KOPT-K1 (cell line): ENCODE measurements around the gene IMPA2.

Source experiments
- H3K27ac ChIP-seq: fragments of 200-600 bp; sonication (generic); 2 replicates; pipeline ENCODE4 v1.5.1; 2016; ENCODE audit warnings: antibody characterized with exemption, mild to moderate bottlenecking, low read depth, low read length; ENCODE audit not compliant: poor library complexity, severe bottlenecking
- H3K36me3 ChIP-seq: fragments of 200-600 bp; sonication (generic); 2 replicates; pipeline ENCODE4 v1.5.1; 2017; ENCODE audit warnings: antibody characterized with exemption, mild to moderate bottlenecking, low read length, moderate library complexity; ENCODE audit not compliant: insufficient read depth
- H3K9me3 ChIP-seq: fragments of 200-600 bp; sonication (generic); 2 replicates; pipeline ENCODE4 v1.5.1; 2017; ENCODE audit warnings: antibody characterized with exemption, low read length, mild to moderate bottlenecking; ENCODE audit not compliant: insufficient read depth, poor library complexity, severe bottlenecking

IMPA2 gene

GRCh38 chr18:11991021-11991795, 9.9 kb downstream of the IMPA2 start:
- H3K36me3 ChIP-seq: no peaks in the 10 kb centered on the region
- no peaks in the 10 kb centered on the region for H3K9me3 ChIP-seq
- no peak overlapping the region for H3K27ac ChIP-seq

- H3K27ac ChIP-seq: no peak overlapping the region
- H3K36me3 ChIP-seq: no peaks in the 10 kb centered on the region
- no peaks in the 10 kb centered on the region for H3K9me3 ChIP-seq
Observed at GRCh38 chr18:11992096-11992790, 10.9 kb downstream of the IMPA2 start.

- Histone ChIP-seq H3K36me3 (no peaks in the 10 kb centered on the region), H3K27ac (no peak overlapping the region), H3K9me3 (no peaks in the 10 kb centered on the region)
Observed at GRCh38 chr18:11993264-11993916, 12.1 kb downstream of the IMPA2 start.

GRCh38 chr18:11994336-11994702, 13.0 kb downstream of the IMPA2 start:
- no peaks in the 10 kb centered on the region for H3K36me3 ChIP-seq
- no peak overlapping the region for H3K27ac ChIP-seq
- H3K9me3 ChIP-seq: no peaks in the 10 kb centered on the region

- H3K36me3 ChIP-seq: no peaks in the 10 kb centered on the region
- H3K9me3 ChIP-seq: no peaks in the 10 kb centered on the region
- H3K27ac ChIP-seq: no peak overlapping the region
Observed at GRCh38 chr18:11994703-11995444, 13.6 kb downstream of the IMPA2 start.

GRCh38 chr18:11995445-11996189, 14.3 kb downstream of the IMPA2 start:
- Histone ChIP-seq H3K36me3 (no peaks in the 10 kb centered on the region), H3K27ac (no peak overlapping the region), H3K9me3 (no peaks in the 10 kb centered on the region)

- no peaks in the 10 kb centered on the region for H3K36me3 ChIP-seq
- no peak overlapping the region for H3K27ac ChIP-seq
- H3K9me3 ChIP-seq: no peaks in the 10 kb centered on the region
Observed at GRCh38 chr18:11996190-11996754, 15.0 kb downstream of the IMPA2 start.

- no peaks in the 10 kb centered on the region for H3K9me3 ChIP-seq
- H3K27ac ChIP-seq: no peak overlapping the region
Observed at GRCh38 chr18:11996907-11997306, 15.6 kb downstream of the IMPA2 start.

GRCh38 chr18:11997466-11997865, 16.2 kb downstream of the IMPA2 start:
- H3K9me3 ChIP-seq: no peaks in the 10 kb centered on the region
- no peaks in the 10 kb centered on the region for H3K36me3 ChIP-seq
- H3K27ac ChIP-seq: no peak overlapping the region

More at GRCh38 chr18:11996907-11997306, 15.6 kb downstream of the IMPA2 start:
- no peaks in the 10 kb centered on the region for H3K36me3 ChIP-seq

- no peak overlapping the region for H3K27ac ChIP-seq
- no peaks in the 10 kb centered on the region for H3K36me3 ChIP-seq
- H3K9me3 ChIP-seq: no peaks in the 10 kb centered on the region
Observed at GRCh38 chr18:11998193-11998592, 16.9 kb downstream of the IMPA2 start.

GRCh38 chr18:11999429-11999828, 18.1 kb downstream of the IMPA2 start:
- Histone ChIP-seq H3K36me3 (no peaks in the 10 kb centered on the region), H3K27ac (no peak overlapping the region), H3K9me3 (no peaks in the 10 kb centered on the region)

GRCh38 chr18:12000072-12000659, 18.9 kb downstream of the IMPA2 start:
- Histone ChIP-seq H3K9me3 (no peaks in the 10 kb centered on the region), H3K36me3 (no peaks in the 10 kb centered on the region), H3K27ac (no peak overlapping the region)

GRCh38 chr18:12001421-12001820, 20.1 kb downstream of the IMPA2 start:
- no peaks in the 10 kb centered on the region for H3K9me3 ChIP-seq
- no peak overlapping the region for H3K27ac ChIP-seq
- no peaks in the 10 kb centered on the region for H3K36me3 ChIP-seq

GRCh38 chr18:12003894-12004293, 22.6 kb downstream of the IMPA2 start:
- Histone ChIP-seq H3K9me3 (no peaks in the 10 kb centered on the region), H3K36me3 (no peaks in the 10 kb centered on the region), H3K27ac (no peak overlapping the region)
